ENCODE measurements around the gene TMEM43.
"Not testable (repeated sequence)": the region's sequence is repeated elsewhere in the genome, so short reads cannot be mapped to it uniquely, and the experiment has no call there.

TMEM43 gene, protein sequence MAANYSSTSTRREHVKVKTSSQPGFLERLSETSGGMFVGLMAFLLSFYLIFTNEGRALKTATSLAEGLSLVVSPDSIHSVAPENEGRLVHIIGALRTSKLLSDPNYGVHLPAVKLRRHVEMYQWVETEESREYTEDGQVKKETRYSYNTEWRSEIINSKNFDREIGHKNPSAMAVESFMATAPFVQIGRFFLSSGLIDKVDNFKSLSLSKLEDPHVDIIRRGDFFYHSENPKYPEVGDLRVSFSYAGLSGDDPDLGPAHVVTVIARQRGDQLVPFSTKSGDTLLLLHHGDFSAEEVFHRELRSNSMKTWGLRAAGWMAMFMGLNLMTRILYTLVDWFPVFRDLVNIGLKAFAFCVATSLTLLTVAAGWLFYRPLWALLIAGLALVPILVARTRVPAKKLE

GRCh38 chr3:14124615-14125192 lies at the start of gene TMEM43, which contains the start of gene CHCHD4:
Gene TMEM43 (plus strand): TSS chr3:14125052. CDS start chr3:14125194, 142 bp downstream.
Gene CHCHD4 (minus strand): TSS chr3:14124870. CDS start chr3:14124676, 194 bp downstream.
- peak; percentile 98 for DNase-seq (ENCODE audit: low read depth)

DNA sequence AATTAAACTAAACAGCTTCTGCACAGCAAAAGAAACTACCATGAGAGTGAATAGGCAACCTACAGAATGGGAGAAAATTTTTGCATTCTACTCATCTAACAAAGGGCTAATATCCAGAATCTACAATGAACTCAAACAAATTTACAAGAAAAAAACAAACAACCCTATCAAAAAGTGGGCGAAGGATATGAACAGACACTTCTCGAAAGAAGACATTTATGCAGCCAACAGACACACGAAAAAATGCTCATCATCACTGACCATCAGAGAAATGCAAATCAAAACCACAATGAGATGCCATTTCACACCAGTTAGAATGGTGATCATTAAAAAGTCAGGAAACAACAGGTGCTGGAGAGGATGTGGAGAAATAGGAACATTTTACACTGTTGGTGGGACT lies 49.6 kb upstream of the TMEM43 start:
- not testable (repeated sequence) for DNase-seq (ENCODE audit: low read depth)

DNA sequence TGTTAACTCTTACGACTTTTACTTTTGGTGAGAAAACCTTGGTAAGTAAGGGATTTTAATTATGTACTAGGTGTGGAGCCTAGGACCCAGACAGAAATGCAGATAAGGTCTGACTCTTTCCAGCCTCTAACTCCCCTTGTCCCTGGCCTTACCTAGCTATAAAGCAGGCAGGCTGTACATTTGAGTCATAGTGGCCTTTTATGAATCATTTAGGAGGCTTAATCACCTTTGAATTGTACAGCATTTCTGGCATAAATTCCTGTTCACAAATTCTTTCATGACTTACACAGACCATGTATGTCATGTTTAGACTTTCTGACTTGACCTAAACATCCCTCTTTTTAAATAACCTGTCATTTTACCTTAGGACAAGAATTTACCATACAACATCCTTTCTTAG lies 47.5 kb upstream of the TMEM43 start:
- DNase-seq (ENCODE audit: low read depth): no peak

DNA sequence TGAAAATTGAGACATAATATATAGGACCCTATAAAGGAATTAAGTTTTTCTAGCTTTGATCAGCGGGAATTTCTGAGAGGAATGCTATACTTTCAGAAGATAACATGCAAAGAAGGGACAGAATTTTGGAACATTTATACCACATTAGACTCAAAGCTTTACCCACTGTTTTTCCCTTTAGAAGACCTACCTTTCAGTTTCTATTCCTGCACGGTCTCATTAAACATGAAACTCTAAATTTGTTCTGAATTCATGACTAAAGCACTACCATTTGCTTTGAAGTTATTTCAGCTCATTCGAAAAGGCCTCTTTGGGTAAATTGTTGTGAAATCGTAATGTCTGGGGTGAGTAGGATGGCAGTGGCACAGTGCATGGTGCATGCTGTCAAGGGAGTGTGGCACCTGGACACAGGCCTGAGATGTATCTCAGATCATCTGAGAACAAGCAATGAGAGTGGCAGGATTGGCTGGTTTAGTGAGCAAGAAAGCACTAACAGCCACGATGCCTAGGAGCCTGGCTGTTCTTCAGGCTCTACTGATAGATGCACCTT lies 42.7 kb upstream of the TMEM43 start:
- DNase-seq (ENCODE audit: low read depth): no peak

GRCh38 chr3:14087461-14087860 lies 37.4 kb upstream of the TMEM43 start:
- not testable (repeated sequence) for DNase-seq (ENCODE audit: low read depth)

GRCh38 chr3:14091959-14092358 lies 32.9 kb upstream of the TMEM43 start:
- not testable (repeated sequence) for DNase-seq (ENCODE audit: low read depth)

DNA sequence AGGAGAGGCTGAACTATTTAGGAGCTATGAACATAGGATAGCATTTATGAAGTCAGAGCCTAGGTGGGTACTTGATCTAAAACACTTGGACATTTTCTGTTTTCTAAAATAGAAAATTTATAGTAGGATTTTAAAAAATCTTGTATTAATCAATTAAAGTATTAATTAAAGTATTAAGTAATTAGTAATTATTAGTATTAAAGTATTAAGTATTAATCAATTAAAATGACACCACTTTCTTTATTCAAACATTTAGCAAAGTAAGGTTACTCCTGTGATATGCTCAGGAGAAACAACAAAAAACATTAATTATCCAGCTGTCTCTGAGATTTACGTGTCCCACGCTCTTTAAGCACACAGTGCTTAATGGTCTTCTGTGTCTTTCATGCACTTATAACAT lies 32.4 kb upstream of the TMEM43 start:
- no peak for DNase-seq (ENCODE audit: low read depth)

GRCh38 chr3:14093831-14094230 lies 31.0 kb upstream of the TMEM43 start:
- no peak for DNase-seq (ENCODE audit: low read depth)

DNA sequence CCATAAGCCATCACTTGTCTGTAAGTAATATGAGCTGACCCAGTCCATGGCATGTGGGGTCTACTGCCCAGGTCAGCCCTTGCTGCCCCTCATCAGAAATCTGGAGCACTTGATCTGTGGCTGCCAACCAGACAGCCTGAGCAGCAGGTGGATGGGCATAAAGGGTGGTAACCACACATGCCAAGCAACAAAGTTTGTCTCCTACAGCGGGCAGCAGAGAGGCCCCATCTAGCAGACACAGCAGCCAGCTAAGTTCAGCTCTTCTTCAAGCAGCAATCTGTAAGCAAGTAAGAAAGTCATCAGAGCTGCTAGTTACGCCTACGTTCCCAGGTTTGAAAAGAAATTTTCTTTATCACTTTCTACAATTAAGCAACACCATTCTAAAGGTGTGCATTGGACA lies 28.1 kb upstream of the TMEM43 start:
- no peak for DNase-seq (ENCODE audit: low read depth)

GRCh38 chr3:14097616-14098391 lies 27.0 kb upstream of the TMEM43 start:
- DNase-seq (ENCODE audit: low read depth): no peak

- DNase-seq (ENCODE audit: low read depth): not testable (repeated sequence)
Observed at GRCh38 chr3:14109821-14110220, 15.0 kb upstream of the TMEM43 start.

GRCh38 chr3:14110699-14111098 lies 14.2 kb upstream of the TMEM43 start:
- no peak for DNase-seq (ENCODE audit: low read depth)

GRCh38 chr3:14113965-14114635 lies 10.8 kb upstream of the TMEM43 start:
- no peak for DNase-seq (ENCODE audit: low read depth)

DNA sequence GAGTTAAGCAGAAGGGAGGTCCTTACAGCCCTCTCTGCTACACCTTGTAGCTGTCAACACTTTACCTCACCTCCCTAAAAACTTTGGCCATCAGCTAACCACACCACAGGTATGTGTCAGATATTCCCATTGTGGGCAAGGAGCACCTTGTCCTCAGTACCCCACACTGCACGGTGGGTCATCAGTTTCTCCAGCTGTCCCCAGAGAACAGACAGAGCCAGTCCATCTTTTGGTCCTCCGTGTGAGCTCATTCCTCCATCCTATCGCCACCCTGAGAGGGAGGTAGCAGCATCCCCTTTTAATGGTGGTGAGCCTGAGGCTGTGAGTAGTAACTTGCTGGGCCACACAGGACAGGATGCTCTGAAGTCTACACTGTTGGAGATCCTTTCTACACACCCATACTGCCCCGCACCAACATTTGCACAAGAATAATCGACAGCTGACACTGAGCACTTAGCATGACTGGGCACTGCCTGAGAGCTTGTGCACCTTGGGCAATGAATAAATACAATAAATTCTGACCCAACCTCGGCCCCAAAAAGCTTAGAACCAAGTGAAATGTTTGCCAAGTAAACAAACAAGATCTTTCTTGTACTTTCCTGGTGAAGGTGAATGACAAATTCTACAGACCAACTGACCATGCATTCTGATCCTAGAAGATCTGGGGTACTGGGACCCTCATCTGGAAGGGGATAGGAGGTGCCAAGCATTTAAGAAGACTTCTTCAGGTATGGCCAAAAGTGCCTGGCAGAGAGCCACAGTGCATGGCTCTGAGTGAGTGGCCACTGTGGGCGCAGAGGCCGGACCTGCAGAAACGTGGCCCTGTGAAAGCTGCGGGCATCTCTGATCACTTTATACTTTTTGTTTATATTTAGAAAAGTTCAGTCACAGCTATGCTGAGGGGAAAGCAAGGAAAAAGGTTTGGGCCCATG lies 7.1 kb upstream of the TMEM43 start:
- no peak for DNase-seq (ENCODE audit: low read depth)

DNA sequence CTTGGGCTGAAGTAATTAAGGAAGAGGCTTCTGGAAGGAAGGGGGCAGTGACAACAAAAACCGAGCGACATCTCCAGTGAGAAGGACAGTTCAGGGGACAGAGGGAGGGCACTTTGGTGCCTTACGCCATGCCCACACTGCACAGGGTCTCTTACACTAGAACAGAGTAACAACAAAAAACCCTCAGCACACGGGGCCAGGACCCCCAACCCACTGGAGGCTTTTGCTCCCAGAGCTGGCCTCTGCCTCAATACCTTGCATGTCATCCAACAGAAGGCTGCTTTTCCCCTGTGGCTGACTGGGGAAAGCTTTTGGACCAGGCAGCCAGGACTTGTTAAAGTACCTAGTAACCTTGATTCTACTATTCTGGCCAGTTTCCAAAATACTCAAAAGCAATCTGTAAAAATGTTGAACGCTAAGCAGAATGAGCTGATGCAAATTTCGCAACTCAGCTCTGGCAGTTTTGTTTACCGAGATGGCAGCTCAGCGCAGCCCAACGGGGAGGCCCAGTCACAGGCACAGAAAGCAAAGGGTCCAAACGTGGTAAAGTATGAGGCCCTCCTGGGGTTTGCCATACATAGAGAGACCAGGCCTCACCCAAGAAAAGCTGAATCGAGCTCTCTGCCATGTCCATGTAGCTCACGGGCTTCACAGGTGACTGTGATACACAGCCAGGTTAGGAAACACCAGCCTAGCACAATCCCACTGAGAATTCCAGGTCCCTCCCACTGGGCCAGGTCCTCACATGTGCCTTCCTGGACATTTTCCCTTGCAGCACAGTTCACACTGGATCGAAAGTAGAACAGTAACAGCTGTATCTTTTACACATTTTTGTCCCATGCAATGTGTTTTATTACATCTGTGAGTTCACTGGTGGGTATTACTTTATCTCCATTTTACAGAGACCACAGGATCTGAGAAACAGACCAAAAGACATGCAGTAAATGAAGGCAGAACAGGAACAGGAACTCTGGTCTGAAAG lies 6.2 kb upstream of the TMEM43 start:
- DNase-seq (ENCODE audit: low read depth): peak; percentile 93

DNA sequence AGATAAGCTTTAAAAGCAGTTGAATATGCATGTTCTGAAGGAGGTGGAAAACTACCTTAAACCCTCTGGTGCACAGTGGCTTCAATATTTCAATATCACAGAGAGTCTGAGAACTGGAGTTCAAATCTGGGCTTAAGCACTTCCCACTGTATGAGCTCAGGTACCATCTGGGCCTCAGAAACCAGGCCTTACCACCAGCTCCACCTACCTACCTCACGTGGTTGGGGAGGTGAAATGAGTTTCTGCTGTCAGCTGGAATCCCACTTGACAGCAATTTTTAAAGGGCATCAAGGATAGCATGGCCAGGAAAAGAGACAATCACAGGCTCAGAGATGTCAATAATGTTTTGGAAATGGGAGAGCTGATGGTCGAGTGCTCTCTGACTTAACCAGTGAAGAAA lies 5.2 kb upstream of the TMEM43 start:
- DNase-seq (ENCODE audit: low read depth): no peak

DNA sequence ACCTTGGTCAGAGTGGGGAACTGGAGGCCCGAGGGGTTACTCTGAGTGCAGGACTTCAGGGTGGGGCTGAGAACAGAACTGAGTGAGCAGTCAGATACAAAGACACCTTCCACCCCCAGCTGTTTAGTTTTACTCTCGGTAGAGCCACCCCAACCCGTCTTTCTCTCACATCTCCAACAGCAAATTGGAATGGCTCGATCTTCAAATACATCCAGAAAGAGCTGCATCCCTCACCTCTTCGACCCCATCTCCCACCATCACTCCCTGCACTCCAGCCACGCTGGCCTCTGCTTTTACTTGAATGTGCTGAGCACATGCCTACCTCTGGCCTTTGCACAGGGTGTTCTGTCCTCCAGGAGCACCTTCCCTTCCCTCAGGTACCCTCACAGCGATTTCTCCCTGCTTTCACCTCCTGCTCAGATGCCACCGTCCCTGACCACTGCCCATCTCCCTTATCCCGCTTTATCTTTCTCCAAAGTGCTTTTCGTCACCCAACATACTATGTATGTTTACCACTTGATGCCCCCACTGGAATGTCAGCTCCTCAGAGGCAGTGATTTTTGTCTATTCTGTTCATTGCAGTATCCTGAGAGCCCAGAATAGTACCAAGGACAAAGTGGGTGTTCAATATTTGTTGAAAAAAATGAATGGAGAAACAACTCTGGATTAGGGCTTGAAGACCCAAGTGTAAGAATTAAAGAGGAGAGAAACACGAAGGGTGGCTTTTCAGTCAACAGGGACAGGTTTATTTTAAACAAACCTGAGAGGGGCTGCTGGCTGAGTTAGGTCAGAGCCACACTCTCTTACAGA lies 4.5 kb upstream of the TMEM43 start:
- no peak for DNase-seq (ENCODE audit: low read depth)

DNA sequence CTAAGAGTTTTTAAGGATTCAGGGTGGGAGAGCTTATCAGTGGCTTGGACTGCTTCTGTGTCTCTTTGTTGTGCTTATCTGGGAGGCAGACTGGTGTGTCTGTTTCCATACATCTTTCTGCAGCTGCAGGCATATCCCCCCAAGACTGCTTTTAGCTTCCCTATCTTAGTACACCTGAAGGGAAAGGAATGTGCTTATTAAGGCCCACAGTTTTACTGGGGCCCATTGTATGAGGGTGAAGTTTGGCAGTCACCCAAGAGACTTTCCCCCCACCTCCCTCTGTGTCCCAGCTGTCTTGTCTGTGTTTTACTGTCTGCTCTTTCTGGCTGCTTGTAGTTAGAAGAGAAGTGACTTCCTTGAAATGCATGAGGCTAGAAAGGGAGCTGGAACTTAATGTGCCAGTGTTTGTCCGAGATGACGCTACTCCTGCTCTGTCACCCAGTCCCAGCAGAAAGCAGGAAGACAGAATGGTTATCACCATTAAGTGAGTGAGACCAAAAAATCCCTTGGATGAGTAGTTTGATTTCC lies 3.9 kb upstream of the TMEM43 start:
- not testable (repeated sequence) for DNase-seq (ENCODE audit: low read depth)

Measured in amniotic epithelial cell (primary cell).